CD4-positive, alpha-beta T cell treated with Interleukin-4 for 4 hours (primary cell): Measurements from ENCODE around the gene HP1BP3.
A peak's percentile ranks its signal among the peaks of the same experiment; 100 is the strongest.

Source experiments
- DNase-seq: peaks from one replicate; pipeline ENCODE4 v3.0.0-alpha.2; 2020

HP1BP3 gene

GRCh38 chr1:20763417-20763816 is 23.7 kb downstream of the HP1BP3 start:
- no peak for DNase-seq

- no peak for DNase-seq
Measured at GRCh38 chr1:20760322-20760721, 26.8 kb downstream of the HP1BP3 start.

GRCh38 chr1:20753589-20753988 is 33.5 kb downstream of the HP1BP3 start:
- no peak for DNase-seq

GRCh38 chr1:20751462-20751990 is 35.6 kb downstream of the HP1BP3 start:
- DNase-seq, result no peak

GRCh38 chr1:20742671-20743070 is 44.4 kb downstream of the HP1BP3 start:
- DNase-seq, result no peak

GRCh38 chr1:20740781-20741180 is 46.3 kb downstream of the HP1BP3 start:
- DNase-seq, result no peak

- no peak for DNase-seq
Measured at GRCh38 chr1:20739225-20739624, 47.9 kb downstream of the HP1BP3 start.

- DNase-seq, result no peak
Measured at GRCh38 chr1:20735581-20736111, 51.5 kb downstream of the HP1BP3 start.

- no peak for DNase-seq
Measured at GRCh38 chr1:20733360-20733975, 53.6 kb downstream of the HP1BP3 start.

- peak; percentile 79 for DNase-seq
Measured at GRCh38 chr1:20732588-20733359, 54.3 kb downstream of the HP1BP3 start, which contains the start of gene SH2D5. Gene SH2D5 (minus strand): TSS chr1:20732703. CDS start chr1:20728044, 4,659 bp downstream.

GRCh38 chr1:20732071-20732587 is 55.0 kb downstream of the HP1BP3 start:
- peak; percentile 42 for DNase-seq

- DNase-seq, result no peak
Measured at GRCh38 chr1:20731057-20731991, 55.8 kb downstream of the HP1BP3 start.

- no peak for DNase-seq
Measured at GRCh38 chr1:20730690-20731056, 56.4 kb downstream of the HP1BP3 start.

GRCh38 chr1:20729990-20730689 is 57.0 kb downstream of the HP1BP3 start:
- DNase-seq, result no peak

- no peak for DNase-seq
Measured at GRCh38 chr1:20729155-20729931, 57.8 kb downstream of the HP1BP3 start.

GRCh38 chr1:20728371-20729154 is 58.5 kb downstream of the HP1BP3 start:
- DNase-seq, result no peak

- no peak for DNase-seq
Measured at GRCh38 chr1:20727746-20728316, 59.3 kb downstream of the HP1BP3 start.

GRCh38 chr1:20726932-20727745 is 60.0 kb downstream of the HP1BP3 start:
- DNase-seq, result no peak
